ENCODE measurements around the gene MDM2. TPM values are rescaled to one million over a fixed set of nuclear protein-coding genes. Genes with fewer than 3 reads are reported as not detected.

Gene MDM2
- total and polyA plus RNA-seq, 2 donors (not counting 3 experiments of a cell fraction or from before 2014, with no cell fraction given), result 16.7 to 270 TPM

DNA sequence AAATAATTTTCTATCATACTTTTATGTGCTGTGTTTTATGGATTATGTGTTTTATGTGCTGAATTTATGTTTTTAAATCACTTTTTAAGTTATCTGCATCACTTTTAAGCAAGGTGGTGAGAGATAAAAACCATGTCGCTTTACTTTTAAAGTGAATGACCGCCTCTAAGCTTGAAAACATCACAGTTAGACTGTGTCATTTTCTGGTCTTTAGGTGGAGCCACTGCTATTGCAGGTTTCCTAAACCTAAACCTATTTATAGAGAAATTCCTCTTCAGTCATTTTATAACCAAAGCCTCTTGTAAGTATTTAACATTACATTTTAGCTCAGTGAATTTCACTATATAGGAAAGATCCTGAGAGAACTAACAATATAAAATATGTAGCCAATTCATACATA is 21.0 kb upstream of the MDM2 start:
- Histone ChIP-seq H3K9me1 (replicated peaks; ENCODE audit: control insufficient read depth, extremely low read depth, insufficient read depth, low read length) (no peaks in the 10 kb centered on the region), H2AFZ (ENCODE audit: low read depth, low read length) (no peak overlapping the region), H3K4me1 (ENCODE audit: control insufficient read depth, extremely low read depth, insufficient read depth, low read length) (peaks cover 18% of the 10 kb centered on the region), H3K9me3 (replicated peaks; ENCODE audit: control insufficient read depth, insufficient read depth, low read length) (no peaks in the 10 kb centered on the region), H3K4me2 (ENCODE audit: insufficient read depth, low read length) (peak overlapping the region; percentile 48), H3K9ac (replicated peaks; ENCODE audit: extremely low read depth, insufficient read depth, low read length) (peak overlapping the region; percentile 43), H3K4me3 (replicated peaks in 1 of 3; ENCODE audit: insufficient read depth in 1 of 3, low read depth in 1 of 3, low read length in 3 of 3) (no peak overlapping the region), H3K27ac (ENCODE audit: insufficient read depth, low read depth, low read length) (peak overlapping the region; percentile 87), H3K27me3 (ENCODE audit: control insufficient read depth in 2 of 2, insufficient read depth in 2 of 2, low read length in 2 of 2) (no peaks in the 10 kb centered on the region), H3K36me3 (ENCODE audit: control insufficient read depth in 2 of 2, extremely low read depth in 1 of 2, insufficient read depth in 2 of 2, low read length in 2 of 2) (no peaks in the 10 kb centered on the region), H3K79me2 (ENCODE audit: control insufficient read depth, insufficient read depth, low read length) (no peaks in the 10 kb centered on the region), H4K20me1 (replicated peaks; ENCODE audit: control insufficient read depth, extremely low read depth, insufficient read depth, low read length) (no peaks in the 10 kb centered on the region)
- ChIA-PET CTCF (interaction anchor here (0.7 to 2.6 kb wide), 14 partner anchors 9 to 1516 kb away, joined by 3 to 35 read pairs (median 4); partner anchors contain the start of genes MDM2 and SLC35E3), POLR2A (interaction anchor here (2.7 kb wide), 1 partner anchor 21 kb away, joined by 21 read pairs; the partner anchor contains the start of gene MDM2)
- no peak for TF ChIP-seq FOS (IDR thresholded peaks at IDR 0.05; ENCODE audit: borderline replicate concordance, insufficient read depth, low read length)
- DNase-seq (ENCODE audit: low read depth, low spot score) (no peak), FAIRE-seq (no peak)
- dilution Hi-C loops (cut with MboI; ENCODE audit: extremely low pct_ligation_motif_present, low sequenced_read_pairs), result no loop called here
- intact Hi-C loops (cut with micrococcal nuclease), result loop anchor here (1.0 kb wide), 3 partner anchors 21 to 101 kb away; partner anchors contain the start of genes MDM2, NUP107 and SLC35E3
- BruUV-seq (replicated peaks), result TSS peak; percentile 97

- TF ChIP-seq POLR2A (IDR thresholded peaks at IDR 0.05; ENCODE audit: low read depth, low read length) (no peak), FOS (IDR thresholded peaks at IDR 0.05; ENCODE audit: borderline replicate concordance, insufficient read depth, low read length) (no peak), GATA2 (IDR thresholded peaks at IDR 0.05; ENCODE audit: insufficient read depth, insufficient read length, low read depth, low read length) (no peak), CTCF (IDR thresholded peaks at IDR 0.05; ENCODE audit: extremely low read depth in 1 of 2, insufficient read depth in 1 of 2, low read depth in 1 of 2, low read length in 2 of 2) (no peak), JUN (IDR thresholded peaks at IDR 0.05; ENCODE audit: borderline replicate concordance, insufficient read depth, insufficient read length, low read depth) (no peak), MAX (IDR thresholded peaks at IDR 0.05; ENCODE audit: insufficient read depth, insufficient read length) (no peak)
- intact Hi-C loops (cut with micrococcal nuclease), result no loop called here
- POLR2A ChIA-PET, result interaction anchor here (2.7 kb wide), 1 partner anchor 19 kb away, joined by 21 read pairs; the partner anchor contains the start of gene MDM2
- dilution Hi-C loops (cut with MboI; ENCODE audit: extremely low pct_ligation_motif_present, low sequenced_read_pairs), result no loop called here
- H3K27me3 ChIP-seq (ENCODE audit: control insufficient read depth in 2 of 2, insufficient read depth in 2 of 2, low read length in 2 of 2), result no peaks in the 10 kb centered on the region
- no peaks in the 10 kb centered on the region for H3K36me3 ChIP-seq (ENCODE audit: control insufficient read depth in 2 of 2, extremely low read depth in 1 of 2, insufficient read depth in 2 of 2, low read length in 2 of 2)
- peak; percentile 4 for FAIRE-seq
- no peaks in the 10 kb centered on the region for H3K9me3 ChIP-seq (replicated peaks; ENCODE audit: control insufficient read depth, insufficient read depth, low read length)
- CTCF ChIA-PET, result interaction anchor here (2.2 to 2.6 kb wide), 2 partner anchors 20 to 42 kb away, joined by 13 to 35 read pairs; partner anchors contain the start of genes MDM2 and SLC35E3
- H3K9me1 ChIP-seq (replicated peaks; ENCODE audit: control insufficient read depth, extremely low read depth, insufficient read depth, low read length), result no peaks in the 10 kb centered on the region
- peaks cover 18% of the 10 kb centered on the region for H3K4me1 ChIP-seq (ENCODE audit: control insufficient read depth, extremely low read depth, insufficient read depth, low read length)
- H2AFZ ChIP-seq (ENCODE audit: low read depth, low read length), result no peak overlapping the region
- no peaks in the 10 kb centered on the region for H4K20me1 ChIP-seq (replicated peaks; ENCODE audit: control insufficient read depth, extremely low read depth, insufficient read depth, low read length)
- no peak overlapping the region for H3K9ac ChIP-seq (replicated peaks; ENCODE audit: extremely low read depth, insufficient read depth, low read length)
- no peak overlapping the region for H3K27ac ChIP-seq (ENCODE audit: insufficient read depth, low read depth, low read length)
- no peak for DNase-seq (ENCODE audit: low read depth, low spot score)
- no peaks in the 10 kb centered on the region for H3K79me2 ChIP-seq (ENCODE audit: control insufficient read depth, insufficient read depth, low read length)
- no peak overlapping the region for H3K4me3 ChIP-seq (replicated peaks in 1 of 3; ENCODE audit: insufficient read depth in 1 of 3, low read depth in 1 of 3, low read length in 3 of 3)
- no peak overlapping the region for H3K4me2 ChIP-seq (ENCODE audit: insufficient read depth, low read length)
- BruUV-seq (replicated peaks), result no TSS peak
Observed at GRCh38 chr12:68788554-68789143, 19.3 kb upstream of the MDM2 start.
